ENCODE results near the gene SH2D1A. TPM values are rescaled to one million over a fixed set of nuclear protein-coding genes. Genes with fewer than 3 reads are reported as not detected.

Gene SH2D1A
- total and polyA plus RNA-seq, 2 donors (not counting 1 experiment from before 2014, with no cell fraction given), result 0.04 TPM; not detected in 1

- Mint-ChIP-seq H3K4me1 (no peaks in the 10 kb centered on the region), H3K9me3 (ENCODE audit: insufficient read depth) (no peaks in the 10 kb centered on the region), H3K27me3 (no peaks in the 10 kb centered on the region), H3K4me3 (no peak overlapping the region), H3K27ac (no peak overlapping the region)
- intact Hi-C loops (cut with micrococcal nuclease), result no loop called here
- Histone ChIP-seq H4K20me1 (ENCODE audit: control insufficient read depth, insufficient read depth, low read length, poor library complexity, severe bottlenecking) (no peaks in the 10 kb centered on the region), H3K9ac (ENCODE audit: low read length) (no peak overlapping the region), H3K36me3 (replicated peaks in 1 of 2; ENCODE audit: control extremely low read depth in 1 of 2, control insufficient read depth in 1 of 2, extremely low read depth in 1 of 2, insufficient read depth in 2 of 2, low read length in 1 of 2) (no peaks in the 10 kb centered on the region), H3K27me3 (replicated peaks in 1 of 4; ENCODE audit: control extremely low read depth in 1 of 4, control insufficient read depth in 3 of 4, insufficient read depth in 4 of 4, low read length in 3 of 4) (no peaks in the 10 kb centered on the region), H3K9me3 (ENCODE audit: control extremely low read depth in 1 of 3, control insufficient read depth in 2 of 3, insufficient read depth in 1 of 3, low read length in 2 of 3) (no peaks in the 10 kb centered on the region), H3K4me3 (ENCODE audit: control extremely low read depth in 1 of 5, extremely low read depth in 1 of 5, insufficient read depth in 1 of 5, low read depth in 2 of 5, low read length in 4 of 5) (no peak overlapping the region), H2AFZ (ENCODE audit: insufficient read depth, low read depth, low read length, poor library complexity, severe bottlenecking) (no peak overlapping the region), H3K4me1 (ENCODE audit: control insufficient read depth in 2 of 2, insufficient read depth in 2 of 2, low read length in 2 of 2) (no peaks in the 10 kb centered on the region), H3K4me2 (replicated peaks; ENCODE audit: low read depth, low read length, poor library complexity, severe bottlenecking) (no peak overlapping the region), H3K79me2 (ENCODE audit: control insufficient read depth, insufficient read depth, low read length) (no peaks in the 10 kb centered on the region), H3K27ac (ENCODE audit: low read length in 2 of 2) (no peak overlapping the region)
- CTCF ChIA-PET, result interaction anchor here (0.8 kb wide), 1 partner anchor 9 kb away, joined by 3 read pairs; no protein-coding TSS in a partner anchor
- DNase-seq, result no peak
- POLR2A ChIA-PET, result no interaction called here
- no peak for ATAC-seq (ENCODE audit: low read depth)
- WGBS (ENCODE audit: insufficient coverage), result no CpG with 5 or more reads among the region's 1 CpG
- no peak for TF ChIP-seq EZH2 (IDR thresholded peaks at IDR 0.05; ENCODE audit: borderline replicate concordance, insufficient read depth, low read depth, low read length, poor library complexity, severe bottlenecking)
- no peak for TF ChIP-seq CTCF (IDR thresholded peaks at IDR 0.05)
Measured at GRCh38 chrX:124405868-124406267, 59.5 kb downstream of the SH2D1A start.

- Histone ChIP-seq H3K79me2 (ENCODE audit: control insufficient read depth, insufficient read depth, low read length) (no peaks in the 10 kb centered on the region), H2AFZ (ENCODE audit: insufficient read depth, low read depth, low read length, poor library complexity, severe bottlenecking) (no peak overlapping the region), H3K27me3 (replicated peaks in 1 of 4; ENCODE audit: control extremely low read depth in 1 of 4, control insufficient read depth in 3 of 4, insufficient read depth in 4 of 4, low read length in 3 of 4) (no peaks in the 10 kb centered on the region), H3K4me1 (ENCODE audit: control insufficient read depth in 2 of 2, insufficient read depth in 2 of 2, low read length in 2 of 2) (no peaks in the 10 kb centered on the region), H3K36me3 (replicated peaks in 1 of 2; ENCODE audit: control extremely low read depth in 1 of 2, control insufficient read depth in 1 of 2, extremely low read depth in 1 of 2, insufficient read depth in 2 of 2, low read length in 1 of 2) (no peaks in the 10 kb centered on the region), H3K4me2 (replicated peaks; ENCODE audit: low read depth, low read length, poor library complexity, severe bottlenecking) (no peak overlapping the region), H3K9ac (ENCODE audit: low read length) (no peak overlapping the region), H3K27ac (ENCODE audit: low read length in 2 of 2) (no peak overlapping the region), H4K20me1 (ENCODE audit: control insufficient read depth, insufficient read depth, low read length, poor library complexity, severe bottlenecking) (no peaks in the 10 kb centered on the region), H3K4me3 (ENCODE audit: control extremely low read depth in 1 of 5, extremely low read depth in 1 of 5, insufficient read depth in 1 of 5, low read depth in 2 of 5, low read length in 4 of 5) (no peak overlapping the region), H3K9me3 (ENCODE audit: control extremely low read depth in 1 of 3, control insufficient read depth in 2 of 3, insufficient read depth in 1 of 3, low read length in 2 of 3) (no peaks in the 10 kb centered on the region)
- DNase-seq, result peak; percentile 21
- intact Hi-C loops (cut with micrococcal nuclease), result no loop called here
- 0% methylated on average over 4 of the region's 12 CpGs for WGBS (ENCODE audit: insufficient coverage)
- Mint-ChIP-seq H3K27ac (no peak overlapping the region), H3K4me3 (no peak overlapping the region), H3K4me1 (no peaks in the 10 kb centered on the region), H3K9me3 (ENCODE audit: insufficient read depth) (no peaks in the 10 kb centered on the region), H3K27me3 (no peaks in the 10 kb centered on the region)
- ChIA-PET CTCF (interaction anchor here (0.8 kb wide), 1 partner anchor 9 kb away, joined by 3 read pairs; no protein-coding TSS in a partner anchor), POLR2A (no interaction called here)
- TF ChIP-seq CTCF (IDR thresholded peaks at IDR 0.05) (peak; percentile 32), EZH2 (IDR thresholded peaks at IDR 0.05; ENCODE audit: borderline replicate concordance, insufficient read depth, low read depth, low read length, poor library complexity, severe bottlenecking) (no peak)
- ATAC-seq (ENCODE audit: low read depth), result no peak
Measured at GRCh38 chrX:124406294-124407014, 60.1 kb downstream of the SH2D1A start.
